Measurements from ENCODE around the gene AZI2.
A peak's percentile ranks its signal among the peaks of the same experiment; 100 is the strongest.

The AZI2 gene

GRCh38 chr3:28328188-28329151 is 20.2 kb downstream of the AZI2 start:
- no peak overlapping the region for H3K4me3 ChIP-seq (ENCODE audit: control insufficient read depth, low read depth, low read length)
- TF ChIP-seq CTCF (conservative IDR thresholded peaks at IDR 0.05; ENCODE audit: control insufficient read depth, insufficient read depth, low read depth, low read length) = peak; percentile 47
- peak; percentile 41 for DNase-seq (ENCODE audit: low read depth)

- DNase-seq (ENCODE audit: low read depth) = peak; percentile 35
Measured at GRCh38 chr3:28326458-28326926, 22.1 kb downstream of the AZI2 start.

GRCh38 chr3:28322464-28322863 is 26.2 kb downstream of the AZI2 start:
- peak; percentile 76 for DNase-seq (ENCODE audit: low read depth)
- H3K4me3 ChIP-seq (ENCODE audit: control insufficient read depth, low read depth, low read length) = no peak overlapping the region
- no peak for TF ChIP-seq CTCF (conservative IDR thresholded peaks at IDR 0.05; ENCODE audit: control insufficient read depth, insufficient read depth, low read depth, low read length)

More at GRCh38 chr3:28326458-28326926, 22.1 kb downstream of the AZI2 start:
- H3K4me3 ChIP-seq (ENCODE audit: control insufficient read depth, low read depth, low read length) = no peak overlapping the region
- no peak for TF ChIP-seq CTCF (conservative IDR thresholded peaks at IDR 0.05; ENCODE audit: control insufficient read depth, insufficient read depth, low read depth, low read length)

- no peak for TF ChIP-seq CTCF (conservative IDR thresholded peaks at IDR 0.05; ENCODE audit: control insufficient read depth, insufficient read depth, low read depth, low read length)
- DNase-seq (ENCODE audit: low read depth) = no peak
Measured at GRCh38 chr3:28320981-28321380, 27.6 kb downstream of the AZI2 start.

GRCh38 chr3:28317438-28318022 is 31.1 kb downstream of the AZI2 start:
- DNase-seq (ENCODE audit: low read depth) = peak; percentile 51
- H3K4me3 ChIP-seq (ENCODE audit: control insufficient read depth, low read depth, low read length) = no peak overlapping the region
- TF ChIP-seq CTCF (conservative IDR thresholded peaks at IDR 0.05; ENCODE audit: control insufficient read depth, insufficient read depth, low read depth, low read length) = peak; percentile 69

More at GRCh38 chr3:28320981-28321380, 27.6 kb downstream of the AZI2 start:
- no peak overlapping the region for H3K4me3 ChIP-seq (ENCODE audit: control insufficient read depth, low read depth, low read length)

GRCh38 chr3:28316226-28316625 is 32.4 kb downstream of the AZI2 start:
- H3K4me3 ChIP-seq (ENCODE audit: control insufficient read depth, low read depth, low read length) = no peak overlapping the region
- no peak for DNase-seq (ENCODE audit: low read depth)
- TF ChIP-seq CTCF (conservative IDR thresholded peaks at IDR 0.05; ENCODE audit: control insufficient read depth, insufficient read depth, low read depth, low read length) = no peak

All from fibroblast of mammary gland (primary cell).